Measurements from ENCODE around the gene AGL. TPM values are rescaled to one million over a fixed set of nuclear protein-coding genes. Genes with fewer than 3 reads are reported as not detected.
"Not testable (repeated sequence)": the region's sequence is repeated elsewhere in the genome, so short reads cannot be mapped to it uniquely, and the experiment has no call there.

AGL gene
- total RNA-seq, 1 donor from 2014 or later: 13.4 TPM

GRCh38 chr1:99955375-99955774 is 105.2 kb downstream of the AGL start:
- H3K9me3 Mint-ChIP-seq: no peaks in the 10 kb centered on the region
- TF ChIP-seq, protein P1, sequence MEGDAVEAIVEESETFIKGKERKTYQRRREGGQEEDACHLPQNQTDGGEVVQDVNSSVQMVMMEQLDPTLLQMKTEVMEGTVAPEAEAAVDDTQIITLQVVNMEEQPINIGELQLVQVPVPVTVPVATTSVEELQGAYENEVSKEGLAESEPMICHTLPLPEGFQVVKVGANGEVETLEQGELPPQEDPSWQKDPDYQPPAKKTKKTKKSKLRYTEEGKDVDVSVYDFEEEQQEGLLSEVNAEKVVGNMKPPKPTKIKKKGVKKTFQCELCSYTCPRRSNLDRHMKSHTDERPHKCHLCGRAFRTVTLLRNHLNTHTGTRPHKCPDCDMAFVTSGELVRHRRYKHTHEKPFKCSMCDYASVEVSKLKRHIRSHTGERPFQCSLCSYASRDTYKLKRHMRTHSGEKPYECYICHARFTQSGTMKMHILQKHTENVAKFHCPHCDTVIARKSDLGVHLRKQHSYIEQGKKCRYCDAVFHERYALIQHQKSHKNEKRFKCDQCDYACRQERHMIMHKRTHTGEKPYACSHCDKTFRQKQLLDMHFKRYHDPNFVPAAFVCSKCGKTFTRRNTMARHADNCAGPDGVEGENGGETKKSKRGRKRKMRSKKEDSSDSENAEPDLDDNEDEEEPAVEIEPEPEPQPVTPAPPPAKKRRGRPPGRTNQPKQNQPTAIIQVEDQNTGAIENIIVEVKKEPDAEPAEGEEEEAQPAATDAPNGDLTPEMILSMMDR (conservative IDR thresholded peaks at IDR 0.05): no peak
- no peaks in the 10 kb centered on the region for H3K4me1 Mint-ChIP-seq
- no peak for DNase-seq (ENCODE audit: low read depth, low spot score)
- no peaks in the 10 kb centered on the region for H3K36me3 Mint-ChIP-seq (ENCODE audit: low read depth)
- no peak overlapping the region for H3K4me3 Mint-ChIP-seq
- H3K27me3 Mint-ChIP-seq (ENCODE audit: low read depth): no peaks in the 10 kb centered on the region
- no peak overlapping the region for H3K27ac Mint-ChIP-seq (ENCODE audit: unreplicated experiment)

DNA sequence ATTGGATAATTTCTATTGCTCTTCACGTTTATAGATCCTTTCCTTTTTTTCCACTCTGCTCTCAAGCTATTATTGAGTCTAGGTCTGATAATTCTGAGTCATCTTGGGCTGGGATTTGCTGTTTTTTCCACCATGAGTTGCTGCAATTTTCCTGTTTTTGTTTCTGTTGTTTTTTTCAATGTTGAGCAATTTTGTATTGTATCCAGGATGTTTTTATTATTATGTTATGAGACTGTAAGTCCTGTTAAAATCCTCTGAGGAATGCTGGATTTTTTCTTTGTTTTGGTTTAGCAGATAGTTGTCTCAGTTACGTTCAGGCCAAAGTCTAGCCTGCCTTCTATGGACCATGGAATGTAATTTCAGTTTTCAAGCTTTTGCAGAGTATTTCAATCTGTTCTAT is 106.6 kb downstream of the AGL start:
- H3K4me1 Mint-ChIP-seq: no peaks in the 10 kb centered on the region
- H3K27ac Mint-ChIP-seq (ENCODE audit: unreplicated experiment): no peak overlapping the region
- DNase-seq (ENCODE audit: low read depth, low spot score): no peak
- TF ChIP-seq, protein P1 (conservative IDR thresholded peaks at IDR 0.05): no peak
- no peaks in the 10 kb centered on the region for H3K9me3 Mint-ChIP-seq
- H3K27me3 Mint-ChIP-seq (ENCODE audit: low read depth): no peaks in the 10 kb centered on the region
- H3K4me3 Mint-ChIP-seq: no peak overlapping the region
- H3K36me3 Mint-ChIP-seq (ENCODE audit: low read depth): no peaks in the 10 kb centered on the region

- H3K36me3 Mint-ChIP-seq (ENCODE audit: low read depth): no peaks in the 10 kb centered on the region
- TF ChIP-seq, protein P1 (conservative IDR thresholded peaks at IDR 0.05): no peak
- H3K9me3 Mint-ChIP-seq: no peaks in the 10 kb centered on the region
- no peak for DNase-seq (ENCODE audit: low read depth, low spot score)
- H3K4me1 Mint-ChIP-seq: no peaks in the 10 kb centered on the region
- no peak overlapping the region for H3K27ac Mint-ChIP-seq (ENCODE audit: unreplicated experiment)
- no peak overlapping the region for H3K4me3 Mint-ChIP-seq
- H3K27me3 Mint-ChIP-seq (ENCODE audit: low read depth): no peaks in the 10 kb centered on the region
Observed at GRCh38 chr1:99957818-99958217, 107.7 kb downstream of the AGL start.

DNA sequence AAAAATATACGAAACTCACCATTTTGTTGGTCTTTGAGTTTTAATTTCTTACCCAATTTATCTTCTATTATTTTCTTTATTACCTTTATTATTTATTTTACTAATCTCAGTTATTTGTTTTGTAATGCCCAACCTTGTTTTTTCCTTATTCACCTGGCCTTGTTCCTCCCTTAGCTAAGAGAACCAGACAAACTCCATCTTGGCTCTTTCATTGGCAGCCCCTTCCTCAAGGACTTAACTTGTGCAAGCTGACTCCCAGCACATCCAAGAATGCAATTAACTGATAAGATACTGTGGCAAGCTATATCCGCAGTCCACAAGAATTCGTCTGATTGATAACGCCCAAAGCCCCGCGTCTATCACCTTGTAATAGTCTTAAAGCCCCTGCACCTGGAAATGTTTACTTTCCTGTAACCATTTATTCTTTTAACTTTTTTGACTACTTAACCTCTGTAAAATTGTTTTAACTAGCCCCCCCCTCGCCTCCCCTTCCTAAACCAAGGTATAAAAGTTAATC is 109.1 kb downstream of the AGL start:
- not testable (repeated sequence) for H3K4me1 Mint-ChIP-seq; DNase-seq (ENCODE audit: low read depth, low spot score); H3K4me3 Mint-ChIP-seq; H3K36me3 Mint-ChIP-seq (ENCODE audit: low read depth); H3K27me3 Mint-ChIP-seq (ENCODE audit: low read depth); H3K27ac Mint-ChIP-seq (ENCODE audit: unreplicated experiment); H3K9me3 Mint-ChIP-seq

DNA sequence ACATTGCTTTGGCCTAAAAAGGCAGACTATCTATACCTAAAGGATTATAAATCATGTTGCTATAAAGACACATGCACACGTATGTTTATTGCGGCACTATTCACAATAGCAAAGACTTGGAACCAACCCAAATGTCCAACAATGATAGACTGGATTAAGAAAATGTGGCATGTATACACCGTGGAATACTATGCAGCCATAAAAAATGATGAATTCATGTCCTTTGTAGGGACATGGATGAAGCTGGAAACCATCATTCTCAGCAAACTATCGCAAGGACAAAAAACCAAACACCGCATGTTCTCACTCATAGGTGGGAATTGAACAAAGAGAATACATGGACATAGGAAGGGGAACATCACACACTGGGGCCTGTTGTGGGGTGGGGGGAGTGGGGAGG is 110.1 kb downstream of the AGL start:
- H3K9me3 Mint-ChIP-seq; H3K4me1 Mint-ChIP-seq; DNase-seq (ENCODE audit: low read depth, low spot score); H3K36me3 Mint-ChIP-seq (ENCODE audit: low read depth); H3K27ac Mint-ChIP-seq (ENCODE audit: unreplicated experiment); H3K27me3 Mint-ChIP-seq (ENCODE audit: low read depth); H3K4me3 Mint-ChIP-seq: not testable (repeated sequence)

DNA sequence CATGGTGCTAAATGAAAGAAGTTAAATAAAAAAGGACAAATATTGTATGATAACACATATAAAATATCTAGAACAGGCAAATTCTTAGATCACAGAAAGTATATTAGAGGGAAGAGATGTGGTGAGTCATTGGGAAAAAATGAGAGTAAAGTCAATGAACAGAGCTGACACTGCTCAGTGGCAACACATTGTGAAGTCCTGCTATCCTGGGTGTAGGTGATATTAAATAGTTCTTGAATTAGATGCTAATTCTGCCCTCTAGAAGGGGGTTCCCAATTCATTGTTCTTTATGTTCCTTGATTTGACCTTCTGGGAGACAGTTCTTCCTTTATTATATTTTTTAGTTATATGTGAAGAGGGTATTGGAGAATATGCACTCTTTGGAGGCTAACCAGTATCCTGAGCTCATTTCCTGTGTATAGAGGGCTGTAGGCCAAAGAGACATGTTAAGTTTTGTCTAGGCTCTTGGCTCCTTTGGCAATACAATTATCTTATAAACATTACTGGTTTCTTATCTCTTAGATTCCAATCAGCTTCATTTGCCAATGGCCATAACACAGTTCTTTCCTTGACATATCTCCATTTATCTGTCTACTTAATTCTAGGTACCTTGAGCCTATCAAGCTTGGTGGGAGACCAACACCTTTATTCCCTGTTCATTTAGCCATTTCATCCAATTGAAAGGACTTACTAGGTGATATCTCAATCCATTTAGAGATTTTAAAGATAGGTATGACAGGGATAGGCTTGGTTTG is 113.1 kb downstream of the AGL start:
- Mint-ChIP-seq H3K27ac (ENCODE audit: unreplicated experiment) (no peak overlapping the region), H3K27me3 (ENCODE audit: low read depth) (no peaks in the 10 kb centered on the region), H3K4me1 (no peaks in the 10 kb centered on the region), H3K4me3 (no peak overlapping the region), H3K36me3 (ENCODE audit: low read depth) (no peaks in the 10 kb centered on the region), H3K9me3 (no peaks in the 10 kb centered on the region)
- TF ChIP-seq, protein P1 (conservative IDR thresholded peaks at IDR 0.05): no peak
- DNase-seq (ENCODE audit: low read depth, low spot score): no peak
